Stimulated activated CD8-positive, alpha-beta memory T cell treated with anti-CD3 and anti-CD28 coated beads, Interleukin-15, amount 100 ng/mL, for 48 hours (primary cell): ENCODE results near the gene SFT2D1.
"Not testable (repeated sequence)": the region's sequence is repeated elsewhere in the genome, so short reads cannot be mapped to it uniquely, and the experiment has no call there.

Experiments used
- DNase-seq, 2 donors: peaks; one replicate each; pipeline ENCODE4 v3.0.0-alpha.2; 2020; ENCODE audit warnings: low read depth in 2 of 2

The SFT2D1 gene

GRCh38 chr6:166364456-166364855 lies 22.1 kb upstream of the SFT2D1 start:
- no peak for DNase-seq

- not testable (repeated sequence) for DNase-seq
Measured at GRCh38 chr6:166362427-166362826, 20.1 kb upstream of the SFT2D1 start.

GRCh38 chr6:166361077-166361429 lies 18.7 kb upstream of the SFT2D1 start:
- DNase-seq: no peak

- DNase-seq: no peak
Measured at GRCh38 chr6:166360243-166361076, 18.1 kb upstream of the SFT2D1 start.

GRCh38 chr6:166355552-166355951 lies 13.2 kb upstream of the SFT2D1 start:
- DNase-seq: no peak

- no peak for DNase-seq
Measured at GRCh38 chr6:166354965-166355364, 12.6 kb upstream of the SFT2D1 start.

GRCh38 chr6:166354143-166354542 lies 11.8 kb upstream of the SFT2D1 start:
- DNase-seq: no peak

GRCh38 chr6:166353507-166353906 lies 11.2 kb upstream of the SFT2D1 start:
- no peak for DNase-seq

GRCh38 chr6:166352923-166353322 lies 10.6 kb upstream of the SFT2D1 start:
- no peak for DNase-seq

GRCh38 chr6:166351715-166352285 lies 9.5 kb upstream of the SFT2D1 start:
- no peak for DNase-seq

GRCh38 chr6:166348305-166348949 lies 6.1 kb upstream of the SFT2D1 start:
- no peak for DNase-seq

- DNase-seq: no peak
Measured at GRCh38 chr6:166346965-166347364, 4.6 kb upstream of the SFT2D1 start.

- DNase-seq: no peak
Measured at GRCh38 chr6:166346449-166346848, 4.1 kb upstream of the SFT2D1 start.

GRCh38 chr6:166345672-166346071 lies 3.3 kb upstream of the SFT2D1 start:
- not testable (repeated sequence) for DNase-seq

GRCh38 chr6:166344921-166345320 lies 2.6 kb upstream of the SFT2D1 start:
- DNase-seq: not testable (repeated sequence)

- no peak for DNase-seq
Measured at GRCh38 chr6:166344240-166344639, 1.9 kb upstream of the SFT2D1 start.

- no peak for DNase-seq
Measured at GRCh38 chr6:166343150-166343487, 774 bp upstream of the SFT2D1 start.

- DNase-seq: no peak
Measured at GRCh38 chr6:166341977-166342348, 382 bp downstream of the SFT2D1 start.

GRCh38 chr6:166341464-166341863 lies 881 bp downstream of the SFT2D1 start:
- DNase-seq: no peak

- no peak for DNase-seq
Measured at GRCh38 chr6:166338854-166339253, 3.5 kb downstream of the SFT2D1 start.

- no peak for DNase-seq
Measured at GRCh38 chr6:166336847-166337246, 5.5 kb downstream of the SFT2D1 start.

- no peak for DNase-seq
Measured at GRCh38 chr6:166335378-166336302, 6.7 kb downstream of the SFT2D1 start.
